Head of caudate nucleus (tissue), 42 donors: ENCODE measurements around the gene CTSG.
"Not testable (repeated sequence)": the region's sequence is repeated elsewhere in the genome, so short reads cannot be mapped to it uniquely, and the experiment has no call there.

Experiments
- DNase-seq, 42 donors: peaks; one replicate each; pipeline versions ENCODE4 v3.0.0 to v3.0.0-alpha.2; 2020 to 2021; ENCODE audit warnings: mixed read lengths in 7 of 42
- intact Hi-C: fragments of 100-400 bp; cut with DNase I; formaldehyde crosslinking; loops from one replicate; pipeline ENCODE4 v1.15.0; 2022

The CTSG gene

DNA sequence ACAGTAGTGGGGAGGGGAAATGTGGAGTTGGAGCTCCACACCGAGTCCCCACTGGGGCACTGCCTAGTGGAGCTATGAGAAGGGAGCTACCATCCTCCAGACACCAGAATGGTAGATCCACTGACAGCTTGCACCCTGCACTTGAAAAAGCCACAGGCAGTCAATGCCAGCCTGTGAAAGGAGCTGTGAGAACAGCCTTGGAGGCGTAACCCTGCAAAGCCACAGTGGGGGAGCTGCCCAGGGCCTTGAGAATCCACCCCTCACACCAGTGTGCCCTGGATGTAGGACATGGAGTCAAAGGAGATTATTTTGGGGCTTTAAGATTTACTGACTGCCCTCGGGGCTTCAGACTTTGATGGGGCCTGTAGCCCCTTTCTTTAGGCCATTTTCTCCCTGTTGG is 12.5 kb downstream of the CTSG start:
- no peak for DNase-seq
- intact Hi-C loops: no loop called here

DNA sequence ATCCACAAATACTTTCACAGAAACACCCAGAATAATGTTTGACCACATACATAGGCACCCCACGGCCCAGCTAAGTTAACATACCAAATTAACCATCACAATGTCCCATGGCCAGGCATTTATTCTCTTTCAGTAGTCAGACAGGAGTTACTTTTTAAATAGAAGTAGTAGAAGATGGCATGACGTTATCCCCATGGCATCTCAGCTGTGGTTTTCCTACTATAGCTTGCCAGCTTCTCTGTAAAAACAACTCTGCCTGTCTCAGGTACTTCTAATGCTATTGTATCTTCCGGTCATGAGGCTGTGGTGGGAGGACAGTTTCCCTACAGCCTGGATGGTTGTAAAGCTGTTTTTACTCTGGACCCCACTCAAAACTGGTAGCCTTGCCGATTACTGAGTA is 19.3 kb downstream of the CTSG start:
- intact Hi-C loops: no loop called here
- DNase-seq: no peak

DNA sequence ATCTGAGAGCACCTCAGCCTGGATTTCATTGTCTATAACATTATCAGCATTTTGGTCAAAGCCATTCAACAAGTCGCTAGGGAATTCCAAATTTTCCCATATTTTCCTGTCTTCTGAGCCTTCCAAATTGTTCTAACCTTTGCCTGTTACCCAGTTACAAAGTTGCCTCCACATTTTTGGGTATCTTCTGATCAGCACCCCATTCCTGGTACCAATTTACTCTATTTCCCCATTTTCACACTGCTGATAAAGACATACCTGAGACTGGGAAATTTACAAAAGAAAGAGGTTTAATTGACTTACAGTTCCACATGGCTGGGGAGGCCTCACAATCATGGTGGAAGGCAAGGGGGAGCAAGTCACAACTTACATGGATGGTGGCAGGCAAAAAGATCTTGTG is 27.0 kb downstream of the CTSG start:
- intact Hi-C loops, DNase-seq: not testable (repeated sequence)

DNA sequence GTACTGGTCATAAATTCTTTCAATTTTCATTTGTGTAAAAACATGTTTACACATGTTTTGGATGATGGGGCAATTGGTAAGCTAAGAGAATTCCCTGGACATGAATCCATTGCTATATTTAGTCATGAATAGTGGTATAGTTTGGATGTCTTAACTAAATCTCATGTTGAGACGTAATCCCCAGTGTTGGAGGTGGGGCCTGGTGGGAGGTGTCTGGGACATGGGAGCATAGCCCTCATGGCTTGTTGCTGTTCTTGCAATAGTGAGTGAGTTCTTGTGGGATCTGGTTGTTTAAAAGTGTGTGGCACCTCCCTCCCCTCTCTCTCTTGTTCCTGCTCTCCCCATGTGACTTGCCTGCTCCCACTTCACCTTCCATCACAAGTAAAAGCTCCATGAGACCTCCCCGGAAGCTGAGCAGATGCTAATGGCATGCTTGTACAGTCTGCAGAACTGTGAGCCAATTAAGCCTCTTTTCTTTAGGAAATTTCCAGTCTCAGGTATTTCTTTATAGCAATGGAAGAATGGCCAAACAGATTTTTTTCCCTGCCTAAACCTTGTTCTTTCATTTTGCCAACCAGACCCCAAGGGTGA is 33.6 kb downstream of the CTSG start:
- intact Hi-C loops: no loop called here
- DNase-seq: no peak

DNA sequence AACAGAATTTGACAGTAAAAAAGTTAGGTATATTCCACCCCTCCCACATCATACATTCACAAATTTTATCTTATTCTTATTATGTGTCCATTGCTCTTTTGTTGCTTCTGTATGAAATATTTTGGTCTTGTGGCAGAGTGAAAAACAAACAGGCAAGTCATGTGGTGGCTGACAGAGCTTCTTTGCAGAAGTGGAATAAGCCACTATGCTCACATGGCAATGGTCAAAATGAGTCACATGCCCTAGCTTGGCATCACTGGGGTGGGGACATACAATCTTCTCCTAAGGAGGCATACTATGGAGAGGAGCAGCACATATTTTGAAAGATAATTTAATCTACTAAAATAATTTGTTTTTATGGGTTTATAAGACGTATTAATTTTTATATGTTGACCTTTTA is 40.3 kb downstream of the CTSG start:
- DNase-seq: no peak
- intact Hi-C loops: no loop called here

DNA sequence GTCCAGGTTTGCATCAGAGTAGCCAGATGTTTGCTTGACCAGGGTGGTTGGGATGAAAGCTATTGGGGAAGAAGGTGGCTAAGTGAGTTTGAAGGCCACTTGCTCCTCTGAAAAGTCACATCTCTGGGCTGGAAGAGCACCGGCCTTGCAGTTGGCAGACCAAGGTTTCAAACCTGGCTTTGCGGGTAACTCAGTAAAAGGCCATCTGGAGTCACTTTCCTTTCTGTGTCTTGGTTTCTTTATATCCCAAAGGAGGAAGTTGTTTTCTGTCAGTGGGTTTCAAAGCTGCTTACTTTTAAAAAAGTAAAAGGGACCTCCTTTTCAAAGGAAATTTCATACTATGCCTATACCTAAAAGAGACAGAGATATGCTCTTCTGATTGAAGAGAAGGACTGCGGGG is 41.8 kb downstream of the CTSG start:
- no peak for DNase-seq
- intact Hi-C loops: no loop called here

DNA sequence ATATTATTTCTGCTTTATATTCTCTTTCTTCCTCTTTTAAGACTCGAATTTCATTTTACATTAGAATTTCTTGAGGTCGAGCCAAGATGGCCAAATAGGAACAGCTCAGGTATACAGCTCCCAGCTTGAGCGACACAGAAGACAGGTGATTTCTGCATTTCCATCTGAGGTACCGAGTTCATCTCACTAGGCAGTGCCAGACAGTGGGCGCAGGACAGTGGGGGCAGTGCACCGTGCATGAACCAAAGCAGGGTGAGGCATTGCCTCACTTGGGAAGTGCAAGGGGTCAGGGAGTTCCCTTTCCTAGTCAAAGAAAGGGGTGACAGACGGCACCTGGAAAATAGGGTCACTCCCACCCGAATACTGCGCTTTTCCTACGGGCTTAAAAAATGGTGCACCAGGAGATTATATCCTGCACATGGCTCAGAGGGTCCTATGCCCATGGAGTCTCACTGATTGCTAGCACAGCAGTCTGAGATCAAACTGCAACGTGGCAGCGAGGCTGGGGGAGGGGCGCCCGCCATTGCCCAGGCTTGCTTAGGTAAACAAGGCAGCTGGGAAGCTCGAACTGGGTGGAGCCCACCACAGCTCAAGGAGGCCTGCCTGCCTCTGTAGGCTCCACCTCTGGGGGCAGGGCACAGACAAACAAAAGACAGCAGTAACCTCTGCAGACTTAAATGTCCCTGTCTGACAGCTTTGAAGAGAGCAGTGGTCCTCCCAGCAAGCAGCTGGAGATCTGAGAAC is 50.0 kb downstream of the CTSG start:
- intact Hi-C loops, DNase-seq: not testable (repeated sequence)
